B cell (primary cell): ENCODE data around the gene GLT1D1.
"Not testable (repeated sequence)": the region's sequence is repeated elsewhere in the genome, so short reads cannot be mapped to it uniquely, and the experiment has no call there.

Experiments used
- EZH2 ChIP-seq: IDR thresholded peaks from 2 replicates; pipeline ENCODE4 v1.6.1; 2012; ENCODE audit warnings: borderline replicate concordance, low read depth, mild to moderate bottlenecking, moderate library complexity, low read length; ENCODE audit not compliant: insufficient read depth, poor library complexity, severe bottlenecking
- TF ChIP-seq, protein P1 (sequence below): fragments of 200-600 bp; IDR thresholded peaks from one replicate; pipeline ENCODE4 v1.8.0; 2022; ENCODE audit warnings: antibody characterized with exemption, mild to moderate bottlenecking

DNA sequence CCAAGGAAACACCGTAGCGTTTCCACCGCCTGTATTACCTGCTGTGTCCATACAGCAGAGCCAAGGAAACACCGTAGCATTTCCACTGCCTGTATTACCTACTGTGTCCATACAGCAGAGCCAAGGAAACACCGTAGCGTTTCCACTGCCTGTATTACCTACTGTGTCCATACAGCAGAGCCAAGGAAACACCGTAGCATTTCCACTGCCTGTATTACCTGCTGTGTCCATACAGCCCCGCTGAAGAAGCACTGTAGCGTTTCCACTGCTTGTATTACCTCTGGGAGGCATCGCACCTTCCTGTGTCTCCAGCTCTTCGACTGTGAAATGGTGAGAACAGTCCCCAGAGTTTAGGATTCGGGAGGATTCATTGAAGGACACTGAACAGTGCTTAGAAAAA, 13.4 kb upstream of the GLT1D1 start:
- TF ChIP-seq, protein P1, sequence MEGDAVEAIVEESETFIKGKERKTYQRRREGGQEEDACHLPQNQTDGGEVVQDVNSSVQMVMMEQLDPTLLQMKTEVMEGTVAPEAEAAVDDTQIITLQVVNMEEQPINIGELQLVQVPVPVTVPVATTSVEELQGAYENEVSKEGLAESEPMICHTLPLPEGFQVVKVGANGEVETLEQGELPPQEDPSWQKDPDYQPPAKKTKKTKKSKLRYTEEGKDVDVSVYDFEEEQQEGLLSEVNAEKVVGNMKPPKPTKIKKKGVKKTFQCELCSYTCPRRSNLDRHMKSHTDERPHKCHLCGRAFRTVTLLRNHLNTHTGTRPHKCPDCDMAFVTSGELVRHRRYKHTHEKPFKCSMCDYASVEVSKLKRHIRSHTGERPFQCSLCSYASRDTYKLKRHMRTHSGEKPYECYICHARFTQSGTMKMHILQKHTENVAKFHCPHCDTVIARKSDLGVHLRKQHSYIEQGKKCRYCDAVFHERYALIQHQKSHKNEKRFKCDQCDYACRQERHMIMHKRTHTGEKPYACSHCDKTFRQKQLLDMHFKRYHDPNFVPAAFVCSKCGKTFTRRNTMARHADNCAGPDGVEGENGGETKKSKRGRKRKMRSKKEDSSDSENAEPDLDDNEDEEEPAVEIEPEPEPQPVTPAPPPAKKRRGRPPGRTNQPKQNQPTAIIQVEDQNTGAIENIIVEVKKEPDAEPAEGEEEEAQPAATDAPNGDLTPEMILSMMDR, result not testable (repeated sequence)
- not testable (repeated sequence) for TF ChIP-seq EZH2
